Daoy (cell line): ENCODE measurements around the gene CPAMD8. TPM values are rescaled to one million over a fixed set of nuclear protein-coding genes. Genes with fewer than 3 reads are reported as not detected.

Experiments
- total RNA-seq: library from RNA; depleted of rRNA; stranded (reverse); fragments of >200 nt; shearing (Covaris generic); gene quantifications from 2 replicates; pipeline ENCODE4 v1.2.3, GENCODE V29; 2014; rRNA removed

The CPAMD8 gene
- total RNA-seq, 1 experiment from 2014 or later = not detected

Other genes starting within 250 kb of the CPAMD8 start
- 14.3 and 16.5 TPM in 2 replicates for gene SIN3B, start 197.4 kb downstream of the CPAMD8 start, total RNA-seq
- 2.9 and 7.0 TPM in 2 replicates for gene F2RL3, start 137.8 kb downstream of the CPAMD8 start, total RNA-seq
- 11.5 and 17.5 TPM in 2 replicates for gene HAUS8, start 48.6 kb upstream of the CPAMD8 start, total RNA-seq
- 25.0 and 27.5 TPM in 2 replicates for gene MYO9B, start 49.0 kb upstream of the CPAMD8 start, total RNA-seq
- 25.5 and 33.5 TPM in 2 replicates for gene USE1, start 188.5 kb upstream of the CPAMD8 start, total RNA-seq
- 0.18 and 1.6 TPM in 2 replicates for gene OCEL1, start 199.4 kb upstream of the CPAMD8 start, total RNA-seq
- 44.5 and 51.8 TPM in 2 replicates for gene NR2F6, start 219.1 kb upstream of the CPAMD8 start, total RNA-seq
- not detected in 2 replicates for gene USHBP1, start 237.9 kb upstream of the CPAMD8 start, total RNA-seq
- 174 and 192 TPM in 2 replicates for gene BABAM1, start 240.6 kb upstream of the CPAMD8 start, total RNA-seq